Activated CD4-positive, alpha-beta T cell treated with anti-CD3 and anti-CD28 coated beads for 4 hours (primary cell): ENCODE measurements around the gene CCT4.
"Not testable (repeated sequence)": the region's sequence is repeated elsewhere in the genome, so short reads cannot be mapped to it uniquely, and the experiment has no call there.

ENCODE experiments used
- DNase-seq, 2 donors: peaks; one replicate each; pipeline ENCODE4 v3.0.0-alpha.2; 2020

CCT4 gene

GRCh38 chr2:61877571-61878245 is 10.7 kb downstream of the CCT4 start:
- DNase-seq = no peak

GRCh38 chr2:61876400-61876799 is 12.1 kb downstream of the CCT4 start:
- no peak for DNase-seq

GRCh38 chr2:61866482-61867089 is 21.9 kb downstream of the CCT4 start:
- not testable (repeated sequence) for DNase-seq

- no peak for DNase-seq
Observed at GRCh38 chr2:61862085-61862484, 26.4 kb downstream of the CCT4 start.

- DNase-seq = no peak
Observed at GRCh38 chr2:61857224-61857623, 31.2 kb downstream of the CCT4 start.

DNA sequence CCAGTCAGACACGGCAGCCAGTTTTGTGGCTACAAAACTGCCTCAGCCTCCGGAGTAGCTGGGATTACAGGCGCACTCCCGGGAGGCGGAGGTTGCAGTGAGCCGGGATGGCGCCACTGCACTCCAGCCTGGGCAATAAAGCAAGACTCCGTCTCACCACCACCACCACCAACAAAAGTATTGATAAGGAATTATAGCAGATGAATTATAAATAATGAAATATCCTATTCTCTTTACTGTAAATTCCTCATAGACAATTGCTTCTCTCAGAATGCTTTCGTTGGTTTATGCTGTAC is 33.2 kb downstream of the CCT4 start:
- DNase-seq = no peak

- peak; percentile 88 to 89 for DNase-seq
Observed at GRCh38 chr2:61854564-61855317, 33.7 kb downstream of the CCT4 start.

GRCh38 chr2:61853847-61854563 is 34.5 kb downstream of the CCT4 start, which contains the start of gene FAM161A:
Gene FAM161A, minus strand, starts transcription at chr2:61854060. Its CDS starts 19 bp downstream, at chr2:61854041.
- peak; percentile 64 to 67 for DNase-seq

- no peak for DNase-seq
Observed at GRCh38 chr2:61853086-61853846, 35.2 kb downstream of the CCT4 start.

GRCh38 chr2:61851270-61851669 is 37.2 kb downstream of the CCT4 start:
- not testable (repeated sequence) for DNase-seq

- no peak for DNase-seq
Observed at GRCh38 chr2:61845320-61845719, 43.1 kb downstream of the CCT4 start.

DNA sequence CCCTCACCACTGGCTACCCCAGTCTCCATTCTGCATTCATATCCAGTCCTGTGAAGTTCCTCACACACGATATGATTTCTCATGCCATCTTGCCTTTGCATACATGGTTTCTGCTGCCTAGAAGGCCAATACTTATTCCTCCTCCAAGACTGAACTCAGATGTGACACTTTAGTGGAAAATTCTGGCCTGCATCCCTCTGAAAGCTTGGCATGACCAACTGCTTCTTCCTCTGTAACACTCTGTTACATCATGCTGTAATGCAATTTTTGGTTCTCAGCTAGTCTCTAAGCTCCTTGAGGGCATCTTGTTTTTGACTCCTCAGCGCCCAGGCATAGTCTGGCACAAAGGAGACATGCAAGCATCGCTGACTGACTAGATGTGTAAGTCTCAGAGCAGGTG is 47.2 kb downstream of the CCT4 start:
- DNase-seq = no peak

GRCh38 chr2:61834893-61835292 is 53.6 kb downstream of the CCT4 start:
- DNase-seq = no peak

DNA sequence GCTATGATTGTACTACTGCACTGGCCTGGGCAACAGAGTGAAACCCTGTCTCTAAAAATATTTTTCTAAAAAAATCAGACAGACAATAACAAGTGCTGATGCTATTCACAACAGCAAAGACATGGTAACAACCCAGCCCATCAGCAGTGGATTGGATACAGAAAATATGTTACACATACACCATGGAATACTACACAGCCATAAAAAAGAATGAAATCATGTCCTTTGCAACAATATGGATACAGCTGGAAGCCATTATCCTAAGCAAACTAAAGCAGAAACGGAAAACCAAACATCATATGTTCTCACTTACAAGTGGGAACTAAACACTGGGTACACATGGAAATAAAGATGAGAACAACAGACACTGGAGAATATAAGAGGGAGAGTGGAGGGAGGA is 54.5 kb downstream of the CCT4 start:
- DNase-seq = no peak

- DNase-seq = no peak
Observed at GRCh38 chr2:61832183-61832841, 56.1 kb downstream of the CCT4 start.

GRCh38 chr2:61822255-61822654 is 66.2 kb downstream of the CCT4 start:
- no peak for DNase-seq
